Epithelial cell of proximal tubule (primary cell): ENCODE measurements around the gene LRRC18. TPM values are rescaled to one million over a fixed set of nuclear protein-coding genes. Genes with fewer than 3 reads are reported as not detected.

Experiments
- DNase-seq: peaks from one replicate; pipeline ENCODE4 v3.0.0-alpha.2; 2011; ENCODE audit warnings: low read depth
- H3K4me3 ChIP-seq: 2 replicates; pipeline ENCODE4 v1.5.1; 2011; ENCODE audit warnings: low read depth, mild to moderate bottlenecking, low read length
- CTCF ChIP-seq: conservative IDR thresholded peaks from 2 replicates; pipeline ENCODE4 v1.5.1; 2012; ENCODE audit warnings: low read depth, mild to moderate bottlenecking, low read length
- total RNA-seq: library from RNA; depleted of rRNA; stranded (reverse); fragments of >200 nt; gene quantifications from 2 replicates; pipeline ENCODE4 v1.2.3, GENCODE V29; 2015

The LRRC18 gene
- total RNA-seq, 1 donor from 2014 or later: not detected

DNA sequence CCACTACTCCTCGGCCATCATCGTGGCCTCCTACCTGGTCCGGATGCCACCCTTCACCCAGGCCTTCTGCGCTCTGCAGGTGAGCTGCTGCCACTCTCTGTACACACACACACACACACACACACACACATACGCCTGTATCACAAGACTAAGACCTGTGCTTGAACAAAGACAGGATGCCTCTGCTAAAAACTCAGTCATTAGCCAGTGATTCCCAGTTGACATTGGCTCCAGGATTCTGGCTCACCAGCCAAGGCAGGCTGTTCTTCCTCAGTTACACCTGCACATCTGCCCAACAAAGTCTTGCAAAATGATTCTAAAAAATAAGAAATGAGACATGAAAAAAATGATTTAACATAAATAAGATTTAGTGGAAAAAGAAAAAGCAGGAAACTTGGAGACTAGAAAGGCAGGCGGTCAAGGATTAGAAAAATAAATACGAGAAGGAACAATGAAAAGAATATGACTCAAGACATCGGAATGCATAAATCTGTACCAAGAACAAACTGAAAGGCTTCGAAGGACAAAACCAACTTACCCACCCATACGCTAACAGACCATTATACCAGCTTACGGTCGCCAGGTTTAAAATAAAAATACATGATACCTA lies 7.4 kb upstream of the LRRC18 start:
- DNase-seq: no peak
- no peak overlapping the region for H3K4me3 ChIP-seq
- TF ChIP-seq CTCF: no peak

DNA sequence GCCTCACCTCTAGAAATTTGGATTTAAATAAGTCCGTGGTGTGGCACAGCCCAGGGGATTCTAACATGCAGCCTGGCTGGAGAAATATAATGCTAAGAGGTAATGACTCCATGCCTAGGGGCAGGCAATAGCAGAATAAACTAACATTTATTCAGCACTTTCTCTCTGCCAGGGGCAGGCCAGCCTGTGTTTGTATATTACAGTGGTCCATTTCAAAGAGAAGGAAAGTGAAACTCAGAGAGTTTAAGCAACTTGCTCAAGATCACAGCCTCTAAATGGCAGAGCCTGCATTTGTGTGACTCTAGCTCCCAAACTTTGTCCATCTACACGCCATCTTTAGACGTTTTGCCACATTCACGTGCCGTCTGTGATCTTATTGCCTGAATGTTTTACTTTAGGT lies 6.7 kb upstream of the LRRC18 start:
- no peak overlapping the region for H3K4me3 ChIP-seq
- DNase-seq: no peak
- no peak for TF ChIP-seq CTCF

DNA sequence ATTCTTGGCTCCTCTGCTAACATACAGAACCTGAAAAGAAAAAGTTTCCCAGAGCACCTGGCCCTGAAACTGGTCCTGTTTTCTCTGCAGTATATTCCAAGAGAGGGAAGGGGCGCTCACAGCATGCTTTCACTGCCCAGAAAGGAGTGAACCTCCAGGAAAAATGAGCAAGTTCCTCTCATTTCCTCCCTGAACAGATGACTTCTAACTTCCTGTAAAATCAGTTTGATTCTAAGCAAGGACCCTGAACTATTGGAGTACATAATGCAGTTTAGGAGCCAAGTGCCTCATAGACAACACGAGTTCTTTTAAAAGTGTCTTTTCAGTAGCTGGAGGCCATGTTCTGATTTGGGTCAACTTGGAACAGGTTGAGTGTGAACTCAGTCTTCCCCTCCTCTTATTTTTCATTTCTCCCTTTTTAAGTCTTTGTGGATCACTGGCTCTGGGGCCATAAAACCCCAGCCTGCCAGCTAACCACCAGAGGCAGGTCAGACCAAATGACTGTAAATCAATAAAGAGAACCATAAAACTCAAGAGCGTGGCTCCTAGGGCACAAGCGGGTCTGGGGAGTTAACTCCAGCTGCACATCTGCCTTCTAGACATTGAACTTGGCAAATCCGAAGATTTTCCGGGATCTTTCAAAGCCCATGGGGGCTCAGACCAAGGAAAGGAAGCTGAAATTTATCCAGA lies 5.9 kb upstream of the LRRC18 start:
- TF ChIP-seq CTCF: no peak
- DNase-seq: no peak
- H3K4me3 ChIP-seq: no peak overlapping the region

DNA sequence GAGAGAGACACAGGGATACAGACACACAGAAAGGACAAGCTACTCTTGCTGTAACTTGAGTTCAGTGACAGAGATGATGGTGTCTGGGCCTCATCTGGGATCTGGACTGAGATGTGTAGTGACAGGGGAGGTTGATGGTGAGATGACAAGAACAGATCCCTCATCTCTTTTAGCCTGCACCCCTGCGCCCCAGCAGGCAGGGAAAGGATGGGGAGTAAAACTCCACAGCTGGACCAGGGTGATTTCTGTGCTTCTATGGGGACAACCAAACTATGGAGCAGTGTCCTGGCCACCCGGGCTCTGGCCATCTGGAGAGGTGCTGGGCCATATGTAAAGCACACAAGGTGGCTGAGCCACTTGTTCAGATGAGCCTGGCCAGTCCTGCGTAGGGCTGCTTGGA lies 4.5 kb upstream of the LRRC18 start:
- no peak for DNase-seq
- no peak overlapping the region for H3K4me3 ChIP-seq
- no peak for TF ChIP-seq CTCF

- no peak overlapping the region for H3K4me3 ChIP-seq
- no peak for DNase-seq
- TF ChIP-seq CTCF: no peak
Observed at GRCh38 chr10:48943096-48943495, 3.5 kb upstream of the LRRC18 start.

DNA sequence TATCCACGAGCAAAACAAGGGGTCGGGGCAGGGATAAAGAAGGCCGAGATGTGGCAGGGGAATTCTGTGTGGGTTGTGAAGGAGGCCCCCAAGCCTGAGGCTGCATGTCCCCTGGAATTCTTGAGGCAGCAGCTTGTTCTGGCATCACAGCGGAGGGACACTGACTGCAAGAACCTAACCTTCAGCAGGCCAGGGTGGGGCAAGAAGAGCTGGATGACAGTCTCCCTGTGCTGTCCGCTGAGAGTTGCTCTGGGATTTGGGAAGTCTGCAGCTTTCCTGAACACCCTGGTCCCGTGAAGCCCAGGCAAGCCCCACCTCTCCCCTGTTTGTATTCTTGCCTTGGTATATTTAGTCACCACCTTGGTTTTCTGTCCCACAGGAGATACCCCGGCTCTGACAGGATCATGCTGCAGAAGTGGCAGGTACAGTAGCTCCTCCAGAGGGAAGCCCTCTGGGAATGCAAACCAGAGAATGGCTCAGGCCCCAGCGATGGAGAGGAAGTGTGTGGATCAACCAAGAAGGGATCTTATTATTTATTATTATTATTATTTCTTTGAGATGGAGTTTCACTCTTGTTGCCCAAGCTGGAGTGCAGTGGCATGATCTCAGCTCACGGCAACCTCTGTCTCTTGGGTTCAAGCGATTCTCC lies 1.9 kb upstream of the LRRC18 start:
- DNase-seq: no peak
- no peak for TF ChIP-seq CTCF
- no peak overlapping the region for H3K4me3 ChIP-seq
